Measurements from ENCODE around the gene ZNFX1.

The ZNFX1 gene

GRCh38 chr20:49259799-49260198 lies 18.1 kb downstream of the ZNFX1 start:
- Histone ChIP-seq H3K79me1 (ENCODE audit: low read length) (no peaks in the 10 kb centered on the region), H2BK5ac (ENCODE audit: low read depth, low read length, poor library complexity) (no peak overlapping the region), H2AFZ (ENCODE audit: insufficient read depth, low read length, poor library complexity) (no peak overlapping the region), H3K23ac (ENCODE audit: low read length) (no peak overlapping the region), H3K4me1 (ENCODE audit: control insufficient read depth in 1 of 2, insufficient read depth in 2 of 2, low read length in 2 of 2) (no peaks in the 10 kb centered on the region), H2BK12ac (ENCODE audit: low read length) (no peak overlapping the region), H3K9ac (ENCODE audit: low read length) (no peak overlapping the region), H3K27me3 (ENCODE audit: insufficient read depth, low read length) (no peaks in the 10 kb centered on the region), H2AK5ac (ENCODE audit: low read length) (no peak overlapping the region), H3K14ac (ENCODE audit: low read length) (no peak overlapping the region), H3K4me3 (ENCODE audit: low read depth, low read length) (no peak overlapping the region), H4K12ac (ENCODE audit: low read depth, low read length) (no peak overlapping the region), H3K79me2 (ENCODE audit: control insufficient read depth, insufficient read depth, low read length, poor library complexity) (no peaks in the 10 kb centered on the region), H3K27ac (ENCODE audit: low read depth, low read length) (no peak overlapping the region), H4K8ac (ENCODE audit: low read depth, low read length) (no peak overlapping the region), H3K4me2 (ENCODE audit: low read length) (no peak overlapping the region), H4K91ac (ENCODE audit: low read depth, low read length) (no peak overlapping the region), H3K4ac (ENCODE audit: low read depth, low read length) (no peak overlapping the region), H3K36me3 (ENCODE audit: control insufficient read depth in 1 of 2, insufficient read depth in 2 of 2, low read length in 2 of 2) (peaks cover 37 to 49% of the 10 kb centered on the region in 2 experiments), H3K18ac (ENCODE audit: low read length) (no peak overlapping the region), H2BK120ac (ENCODE audit: insufficient read depth, low read length, poor library complexity) (no peak overlapping the region), H3K9me3 (ENCODE audit: insufficient read depth, low read depth, low read length) (no peaks in the 10 kb centered on the region)
- WGBS (ENCODE audit: extremely low coverage, insufficient coverage, insufficient read length) = no CpG with 5 or more reads among the region's 2 CpGs
- DNase-seq = no peak

- Histone ChIP-seq H3K27ac (ENCODE audit: low read depth, low read length) (no peak overlapping the region), H3K36me3 (ENCODE audit: control insufficient read depth in 1 of 2, insufficient read depth in 2 of 2, low read length in 2 of 2) (peaks cover 35 to 48% of the 10 kb centered on the region in 2 experiments), H2BK120ac (ENCODE audit: insufficient read depth, low read length, poor library complexity) (no peak overlapping the region), H3K79me1 (ENCODE audit: low read length) (no peaks in the 10 kb centered on the region), H4K91ac (ENCODE audit: low read depth, low read length) (no peak overlapping the region), H3K23ac (ENCODE audit: low read length) (no peak overlapping the region), H3K4me1 (ENCODE audit: control insufficient read depth in 1 of 2, insufficient read depth in 2 of 2, low read length in 2 of 2) (no peaks in the 10 kb centered on the region), H3K9me3 (ENCODE audit: insufficient read depth, low read depth, low read length) (no peaks in the 10 kb centered on the region), H3K4me3 (ENCODE audit: low read depth, low read length) (no peak overlapping the region), H3K4ac (ENCODE audit: low read depth, low read length) (no peak overlapping the region), H3K18ac (ENCODE audit: low read length) (no peak overlapping the region), H3K14ac (ENCODE audit: low read length) (no peak overlapping the region), H2AFZ (ENCODE audit: insufficient read depth, low read length, poor library complexity) (no peak overlapping the region), H2BK5ac (ENCODE audit: low read depth, low read length, poor library complexity) (no peak overlapping the region), H3K27me3 (ENCODE audit: insufficient read depth, low read length) (no peaks in the 10 kb centered on the region), H3K4me2 (ENCODE audit: low read length) (no peak overlapping the region), H4K12ac (ENCODE audit: low read depth, low read length) (no peak overlapping the region), H3K79me2 (ENCODE audit: control insufficient read depth, insufficient read depth, low read length, poor library complexity) (no peaks in the 10 kb centered on the region), H2BK12ac (ENCODE audit: low read length) (no peak overlapping the region), H4K8ac (ENCODE audit: low read depth, low read length) (no peak overlapping the region), H2AK5ac (ENCODE audit: low read length) (no peak overlapping the region), H3K9ac (ENCODE audit: low read length) (no peak overlapping the region)
- no peak for DNase-seq
- no CpG with 5 or more reads among the region's 4 CpGs for WGBS (ENCODE audit: extremely low coverage, insufficient coverage, insufficient read length)
Observed at GRCh38 chr20:49259284-49259683, 18.6 kb downstream of the ZNFX1 start.

- no peak for DNase-seq
- H3K36me3 ChIP-seq (ENCODE audit: control insufficient read depth in 1 of 2, insufficient read depth in 2 of 2, low read length in 2 of 2) = peaks cover 46 to 57% of the 10 kb centered on the region in 2 experiments
- H3K27ac ChIP-seq (ENCODE audit: low read depth, low read length) = no peak overlapping the region
- H2BK5ac ChIP-seq (ENCODE audit: low read depth, low read length, poor library complexity) = no peak overlapping the region
- H4K91ac ChIP-seq (ENCODE audit: low read depth, low read length) = no peak overlapping the region
- no peak overlapping the region for H3K18ac ChIP-seq (ENCODE audit: low read length)
- no peak overlapping the region for H2AK5ac ChIP-seq (ENCODE audit: low read length)
- H2BK12ac ChIP-seq (ENCODE audit: low read length) = no peak overlapping the region
- no peaks in the 10 kb centered on the region for H3K79me2 ChIP-seq (ENCODE audit: control insufficient read depth, insufficient read depth, low read length, poor library complexity)
- H2AFZ ChIP-seq (ENCODE audit: insufficient read depth, low read length, poor library complexity) = no peak overlapping the region
- no CpG with 5 or more reads among the region's 6 CpGs for WGBS (ENCODE audit: extremely low coverage, insufficient coverage, insufficient read length)
- no peak overlapping the region for H3K14ac ChIP-seq (ENCODE audit: low read length)
- H3K9me3 ChIP-seq (ENCODE audit: insufficient read depth, low read depth, low read length) = no peaks in the 10 kb centered on the region
- no peak overlapping the region for H3K4me2 ChIP-seq (ENCODE audit: low read length)
- H3K9ac ChIP-seq (ENCODE audit: low read length) = no peak overlapping the region
- H4K8ac ChIP-seq (ENCODE audit: low read depth, low read length) = no peak overlapping the region
- H3K23ac ChIP-seq (ENCODE audit: low read length) = no peak overlapping the region
- no peak overlapping the region for H2BK120ac ChIP-seq (ENCODE audit: insufficient read depth, low read length, poor library complexity)
- H4K12ac ChIP-seq (ENCODE audit: low read depth, low read length) = no peak overlapping the region
- no peaks in the 10 kb centered on the region for H3K79me1 ChIP-seq (ENCODE audit: low read length)
- H3K4me3 ChIP-seq (ENCODE audit: low read depth, low read length) = no peak overlapping the region
- H3K4me1 ChIP-seq (ENCODE audit: control insufficient read depth in 1 of 2, insufficient read depth in 2 of 2, low read length in 2 of 2) = no peaks in the 10 kb centered on the region
- no peak overlapping the region for H3K4ac ChIP-seq (ENCODE audit: low read depth, low read length)
- H3K27me3 ChIP-seq (ENCODE audit: insufficient read depth, low read length) = no peaks in the 10 kb centered on the region
Observed at GRCh38 chr20:49256261-49256660, 21.6 kb downstream of the ZNFX1 start.

GRCh38 chr20:49252556-49253350 lies 25.1 kb downstream of the ZNFX1 start:
- H3K14ac ChIP-seq (ENCODE audit: low read length) = no peak overlapping the region
- H2BK120ac ChIP-seq (ENCODE audit: insufficient read depth, low read length, poor library complexity) = no peak overlapping the region
- no peak overlapping the region for H2AFZ ChIP-seq (ENCODE audit: insufficient read depth, low read length, poor library complexity)
- H3K9ac ChIP-seq (ENCODE audit: low read length) = no peak overlapping the region
- H3K4ac ChIP-seq (ENCODE audit: low read depth, low read length) = no peak overlapping the region
- no peak overlapping the region for H3K18ac ChIP-seq (ENCODE audit: low read length)
- H2BK5ac ChIP-seq (ENCODE audit: low read depth, low read length, poor library complexity) = no peak overlapping the region
- H3K79me1 ChIP-seq (ENCODE audit: low read length) = no peaks in the 10 kb centered on the region
- no peak overlapping the region for H3K27ac ChIP-seq (ENCODE audit: low read depth, low read length)
- no peak overlapping the region for H4K8ac ChIP-seq (ENCODE audit: low read depth, low read length)
- no peak overlapping the region for H2AK5ac ChIP-seq (ENCODE audit: low read length)
- no peaks in the 10 kb centered on the region for H3K27me3 ChIP-seq (ENCODE audit: insufficient read depth, low read length)
- H4K91ac ChIP-seq (ENCODE audit: low read depth, low read length) = no peak overlapping the region
- peaks cover 60 to 72% of the 10 kb centered on the region in 2 experiments for H3K36me3 ChIP-seq (ENCODE audit: control insufficient read depth in 1 of 2, insufficient read depth in 2 of 2, low read length in 2 of 2)
- H3K79me2 ChIP-seq (ENCODE audit: control insufficient read depth, insufficient read depth, low read length, poor library complexity) = no peaks in the 10 kb centered on the region
- H3K9me3 ChIP-seq (ENCODE audit: insufficient read depth, low read depth, low read length) = no peaks in the 10 kb centered on the region
- no CpG with 5 or more reads among the region's 6 CpGs for WGBS (ENCODE audit: extremely low coverage, insufficient coverage, insufficient read length)
- no peak for DNase-seq
- H3K4me2 ChIP-seq (ENCODE audit: low read length) = no peak overlapping the region
- no peak overlapping the region for H3K4me3 ChIP-seq (ENCODE audit: low read depth, low read length)
- H4K12ac ChIP-seq (ENCODE audit: low read depth, low read length) = no peak overlapping the region
- no peak overlapping the region for H2BK12ac ChIP-seq (ENCODE audit: low read length)
- H3K4me1 ChIP-seq (ENCODE audit: control insufficient read depth in 1 of 2, insufficient read depth in 2 of 2, low read length in 2 of 2) = no peaks in the 10 kb centered on the region
- H3K23ac ChIP-seq (ENCODE audit: low read length) = no peak overlapping the region

Data from trophoblast cell (in vitro differentiated cells and primary cell).